Suprapubic skin (tissue), 4 donors: ENCODE results near the gene PSMA7. TPM values are rescaled to one million over a fixed set of nuclear protein-coding genes. Genes with fewer than 3 reads are reported as not detected.

ENCODE experiments used
- DNase-seq, 2 donors: peaks; one replicate each; pipeline ENCODE4 v3.0.0-alpha.2; 2019; ENCODE audit warnings: low spot score in 2 of 2
- H3K27ac ChIP-seq: fragments of 200-600 bp; sonication (generic); one replicate; pipeline ENCODE4 v1.5.1; 2019
- H3K27me3 ChIP-seq: fragments of 200-600 bp; sonication (generic); one replicate; pipeline ENCODE4 v1.5.1; 2019
- H3K36me3 ChIP-seq: fragments of 200-600 bp; sonication (generic); one replicate; pipeline ENCODE4 v1.5.1; 2019
- H3K4me1 ChIP-seq: fragments of 200-600 bp; sonication (generic); one replicate; pipeline ENCODE4 v1.5.1; 2019
- H3K4me3 ChIP-seq: fragments of 200-600 bp; sonication (generic); one replicate; pipeline ENCODE4 v1.5.1; 2019; ENCODE audit warnings: mild to moderate bottlenecking
- H3K9me3 ChIP-seq: fragments of 200-600 bp; sonication (generic); one replicate; pipeline ENCODE4 v1.5.1; 2019
- EP300 ChIP-seq: sonication (generic); formaldehyde crosslinking; IDR thresholded peaks from one replicate; pipeline ENCODE4 v1.6.1; 2017; ENCODE audit warnings: antibody characterized with exemption
- POLR2A ChIP-seq, 2 donors: fragments of 450-650 bp; IDR thresholded peaks; one replicate each; pipeline ENCODE4 v1.6.1; 2017; ENCODE audit warnings: antibody characterized with exemption in 2 of 2, mild to moderate bottlenecking in 2 of 2, moderate library complexity in 2 of 2
- POLR2AphosphoS5 ChIP-seq, 3 donors: sonication (generic); formaldehyde crosslinking; IDR thresholded peaks; one replicate each; pipeline ENCODE4 v1.6.1; 2017; ENCODE audit warnings: antibody characterized with exemption in 3 of 3
- whole genome bisulfite sequencing: methylation state at CpG from one replicate; pipeline ENCODE4 v1.1.5; 2018; 5-methylcytosine and 5-hydroxymethylcytosine counted together
- total RNA-seq, 4 donors: library from RNA; depleted of rRNA; stranded (reverse); fragments of >200 nt; gene quantifications; one replicate each; pipeline ENCODE4 v1.1.0, GENCODE V29; 2016
- TF ChIP-seq, protein P1 (sequence below), 2 donors: fragments of 200-600 bp in 1 of 2; fragments of 450-650 bp in 1 of 2; sonication (generic) in 1 of 2; IDR thresholded peaks; one replicate each; pipeline ENCODE4 v1.5.1; 2016 to 2019; ENCODE audit warnings: antibody characterized with exemption in 2 of 2, mild to moderate bottlenecking in 1 of 2, moderate library complexity in 1 of 2

The PSMA7 gene
- total RNA-seq, 4 donors from 2014 or later: 163 to 226 (median 208) TPM

DNA sequence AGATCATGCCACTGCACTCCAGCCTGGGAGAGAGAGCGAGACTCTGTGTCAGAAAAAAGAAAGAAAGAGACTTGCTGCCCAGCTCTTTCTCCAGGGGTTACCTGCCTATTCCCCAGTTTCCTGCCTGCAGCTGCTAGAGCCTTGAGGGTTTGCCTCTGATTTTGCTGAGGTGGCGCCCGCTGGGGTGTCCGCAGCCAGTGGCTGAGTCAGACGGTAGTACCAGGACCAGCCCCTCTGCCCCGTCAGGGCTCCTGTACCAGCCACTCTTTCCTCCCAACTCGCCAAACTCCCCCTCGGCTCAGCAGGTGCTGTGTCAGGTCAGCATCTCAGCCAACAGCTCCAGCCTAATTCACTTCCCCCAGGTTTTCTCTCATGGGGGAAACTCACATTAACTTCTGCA lies 28.3 kb downstream of the PSMA7 start:
- no peaks in the 10 kb centered on the region for H3K36me3 ChIP-seq
- H3K27ac ChIP-seq: no peak overlapping the region
- peaks cover 56% of the 10 kb centered on the region for H3K27me3 ChIP-seq
- H3K4me3 ChIP-seq: no peak overlapping the region
- DNase-seq: no peak
- WGBS: 36% methylated on average over 8 of the region's 8 CpGs
- H3K9me3 ChIP-seq: peaks cover 11% of the 10 kb centered on the region
- no peaks in the 10 kb centered on the region for H3K4me1 ChIP-seq
- TF ChIP-seq POLR2A (IDR thresholded peaks at IDR 0.05): no peak
- TF ChIP-seq, protein P1, sequence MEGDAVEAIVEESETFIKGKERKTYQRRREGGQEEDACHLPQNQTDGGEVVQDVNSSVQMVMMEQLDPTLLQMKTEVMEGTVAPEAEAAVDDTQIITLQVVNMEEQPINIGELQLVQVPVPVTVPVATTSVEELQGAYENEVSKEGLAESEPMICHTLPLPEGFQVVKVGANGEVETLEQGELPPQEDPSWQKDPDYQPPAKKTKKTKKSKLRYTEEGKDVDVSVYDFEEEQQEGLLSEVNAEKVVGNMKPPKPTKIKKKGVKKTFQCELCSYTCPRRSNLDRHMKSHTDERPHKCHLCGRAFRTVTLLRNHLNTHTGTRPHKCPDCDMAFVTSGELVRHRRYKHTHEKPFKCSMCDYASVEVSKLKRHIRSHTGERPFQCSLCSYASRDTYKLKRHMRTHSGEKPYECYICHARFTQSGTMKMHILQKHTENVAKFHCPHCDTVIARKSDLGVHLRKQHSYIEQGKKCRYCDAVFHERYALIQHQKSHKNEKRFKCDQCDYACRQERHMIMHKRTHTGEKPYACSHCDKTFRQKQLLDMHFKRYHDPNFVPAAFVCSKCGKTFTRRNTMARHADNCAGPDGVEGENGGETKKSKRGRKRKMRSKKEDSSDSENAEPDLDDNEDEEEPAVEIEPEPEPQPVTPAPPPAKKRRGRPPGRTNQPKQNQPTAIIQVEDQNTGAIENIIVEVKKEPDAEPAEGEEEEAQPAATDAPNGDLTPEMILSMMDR (IDR thresholded peaks at IDR 0.05): no peak

DNA sequence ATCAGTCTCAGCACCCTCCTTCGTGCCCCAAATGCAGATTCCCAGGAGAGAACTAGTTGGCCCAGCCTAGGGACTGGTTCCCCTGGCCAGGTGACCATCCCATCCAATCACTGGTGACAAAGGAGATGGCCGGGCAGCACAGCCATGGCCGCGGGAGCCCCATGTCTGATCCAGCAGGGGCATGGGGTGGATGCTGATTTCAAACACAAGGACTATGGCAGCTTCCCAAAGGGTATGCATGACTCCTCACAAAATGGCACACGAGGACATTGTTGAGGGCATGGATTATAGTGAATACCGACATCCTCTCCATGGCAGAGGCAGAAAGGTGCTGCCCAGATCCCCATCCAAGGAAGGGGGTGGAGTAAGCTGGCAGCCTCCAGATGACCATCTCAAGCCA lies 30.8 kb downstream of the PSMA7 start:
- no peaks in the 10 kb centered on the region for H3K4me1 ChIP-seq
- no peak for DNase-seq
- peaks cover 38% of the 10 kb centered on the region for H3K27me3 ChIP-seq
- H3K27ac ChIP-seq: no peak overlapping the region
- TF ChIP-seq EP300 (no peak), POLR2AphosphoS5 (IDR thresholded peaks at IDR 0.05) (no peak), POLR2A (IDR thresholded peaks at IDR 0.05) (no peak)
- TF ChIP-seq, protein P1 (IDR thresholded peaks at IDR 0.05): no peak
- H3K9me3 ChIP-seq: peaks cover 30% of the 10 kb centered on the region
- H3K4me3 ChIP-seq: no peak overlapping the region
- H3K36me3 ChIP-seq: no peaks in the 10 kb centered on the region
- 83% methylated on average over 3 of the region's 6 CpGs for WGBS

DNA sequence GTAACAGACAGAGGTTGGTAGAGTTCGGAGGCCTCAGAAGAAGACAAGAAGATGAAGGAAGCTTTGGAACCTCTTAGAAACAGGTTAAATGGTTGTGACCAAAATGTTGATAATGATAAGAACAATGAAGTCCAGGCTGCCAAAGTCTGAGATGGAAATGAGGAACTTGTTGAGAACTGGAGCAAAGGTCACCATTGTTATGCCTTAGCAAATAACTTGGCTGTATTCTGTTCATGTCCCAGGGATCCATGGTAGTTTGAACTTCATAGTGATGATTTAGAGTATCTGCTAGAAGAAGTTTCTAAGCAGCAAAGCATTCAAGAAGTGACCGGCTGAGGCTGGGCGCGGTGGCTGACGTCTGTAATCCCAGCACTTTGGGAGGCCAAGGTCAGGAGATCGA lies 32.0 kb downstream of the PSMA7 start:
- WGBS: 98% methylated on average over 6 of the region's 6 CpGs

DNA sequence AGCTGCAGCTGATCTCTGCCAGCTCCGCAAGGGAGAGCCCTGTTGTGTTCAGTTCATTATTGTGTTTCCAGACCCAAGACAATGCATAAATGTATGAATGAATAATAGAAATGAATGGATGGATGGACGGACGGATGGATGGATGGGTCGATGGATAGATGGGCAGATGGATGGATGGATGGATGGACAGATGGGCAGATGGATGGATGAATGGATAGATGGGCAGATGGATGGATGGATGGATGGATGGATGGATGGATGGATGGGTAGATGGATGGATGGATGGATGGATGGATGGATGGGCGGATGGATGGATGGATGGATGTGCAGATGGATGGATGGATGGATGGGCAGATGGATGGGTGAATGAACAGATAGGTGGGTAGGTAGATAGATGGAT lies 37.6 kb downstream of the PSMA7 start:
- no peaks in the 10 kb centered on the region for H3K36me3 ChIP-seq
- no peak for TF ChIP-seq POLR2AphosphoS5 (IDR thresholded peaks at IDR 0.05)
- TF ChIP-seq POLR2A (IDR thresholded peaks at IDR 0.05): no peak
- TF ChIP-seq EP300: no peak
- TF ChIP-seq, protein P1 (IDR thresholded peaks at IDR 0.05): no peak
- H3K27ac ChIP-seq: no peak overlapping the region
- no peak overlapping the region for H3K4me3 ChIP-seq
- H3K9me3 ChIP-seq: peaks cover 29% of the 10 kb centered on the region
- H3K27me3 ChIP-seq: peaks cover 20% of the 10 kb centered on the region
- 88% methylated on average over 5 of the region's 5 CpGs for WGBS
- DNase-seq: no peak
- no peaks in the 10 kb centered on the region for H3K4me1 ChIP-seq

More for the DNA sequence above, 32.0 kb downstream of the PSMA7 start:
- H3K9me3 ChIP-seq: peaks cover 32% of the 10 kb centered on the region
- no peaks in the 10 kb centered on the region for H3K36me3 ChIP-seq
- H3K27me3 ChIP-seq: peaks cover 29% of the 10 kb centered on the region
- no peak overlapping the region for H3K4me3 ChIP-seq
- no peak for DNase-seq
- H3K4me1 ChIP-seq: no peaks in the 10 kb centered on the region
- TF ChIP-seq POLR2AphosphoS5 (IDR thresholded peaks at IDR 0.05) (no peak), EP300 (no peak), POLR2A (IDR thresholded peaks at IDR 0.05) (no peak)
- TF ChIP-seq, protein P1 (IDR thresholded peaks at IDR 0.05): no peak
- no peak overlapping the region for H3K27ac ChIP-seq

DNA sequence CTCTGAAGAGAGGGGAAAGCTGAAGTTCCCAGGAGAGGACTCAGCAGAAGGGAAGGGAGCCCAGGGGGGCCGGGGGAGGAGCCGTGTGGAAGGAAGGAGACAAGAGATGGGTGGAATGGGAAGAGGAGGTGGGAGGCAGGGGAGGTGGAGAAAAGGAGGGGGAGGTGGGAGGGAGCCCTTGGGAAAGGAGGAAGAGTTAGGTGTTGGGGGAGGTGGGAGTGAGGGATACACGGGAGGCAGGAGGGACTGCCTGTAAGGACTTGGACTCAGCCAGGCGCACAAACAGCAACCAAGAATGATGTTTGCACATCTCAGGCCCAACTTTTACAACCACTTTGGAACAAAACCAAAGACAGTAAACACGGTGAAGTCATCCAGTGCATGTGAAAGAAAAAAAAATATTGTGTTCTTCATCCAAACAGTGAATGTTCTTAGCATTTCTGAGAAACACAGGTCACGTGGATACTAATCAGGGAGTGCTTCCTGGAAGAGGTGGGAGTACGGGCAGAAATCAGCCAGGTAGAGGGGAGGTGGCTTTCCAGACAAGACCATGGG lies 38.3 kb downstream of the PSMA7 start:
- Histone ChIP-seq H3K27me3 (peaks cover 25% of the 10 kb centered on the region), H3K27ac (no peak overlapping the region), H3K4me3 (no peak overlapping the region), H3K36me3 (no peaks in the 10 kb centered on the region), H3K9me3 (peaks cover 25% of the 10 kb centered on the region), H3K4me1 (no peaks in the 10 kb centered on the region)
- DNase-seq: no peak
- no peak for TF ChIP-seq POLR2AphosphoS5 (IDR thresholded peaks at IDR 0.05)
- no peak for TF ChIP-seq POLR2A (IDR thresholded peaks at IDR 0.05)
- no peak for TF ChIP-seq EP300
- TF ChIP-seq, protein P1 (IDR thresholded peaks at IDR 0.05): no peak
- WGBS: 25% methylated on average over 7 of the region's 7 CpGs
